Kidney (tissue), 14 donors: ENCODE measurements around the gene BCAS3. TPM values are rescaled to one million over a fixed set of nuclear protein-coding genes. Genes with fewer than 3 reads are reported as not detected.

Experiments
- DNase-seq, 5 donors: peaks; one replicate each; pipeline ENCODE4 v3.0.0-alpha.2; 2013 to 2020
- FAIRE-seq: peaks from 2 replicates; lab custom pipeline; 2012; peaks lifted over from hg19 to GRCh38; lab: Jason Lieb, UNC
- H3K27ac ChIP-seq, 2 donors: one replicate each; pipeline ENCODE4 v1.7.0; 2013; ENCODE audit warnings: low read depth in 2 of 2, low read length in 2 of 2, inconsistent platforms in 1 of 2
- H3K27me3 ChIP-seq: one replicate; pipeline ENCODE4 v1.7.1; 2013; ENCODE audit warnings: low read length, inconsistent platforms; ENCODE audit not compliant: control insufficient read depth, insufficient read depth
- H3K36me3 ChIP-seq, 3 donors: one replicate each; pipeline versions ENCODE4 v1.7.0 to v1.7.1; 2013; ENCODE audit warnings: low read length in 3 of 3, control low read depth in 1 of 3, inconsistent platforms in 1 of 3; ENCODE audit not compliant: insufficient read depth in 3 of 3, control insufficient read depth in 2 of 3
- H3K4me1 ChIP-seq, 3 donors: one replicate each; pipeline versions ENCODE4 v1.7.0 to v1.7.1; 2013; ENCODE audit warnings: low read length in 3 of 3, inconsistent platforms in 1 of 3, low read depth in 1 of 3; ENCODE audit not compliant: control insufficient read depth in 2 of 3, insufficient read depth in 2 of 3
- H3K4me3 ChIP-seq, 3 donors: one replicate each; pipeline versions ENCODE4 v1.7.0 to v1.8.1; 2013; ENCODE audit warnings: low read length in 3 of 3, control low read depth in 1 of 3, inconsistent platforms in 1 of 3
- H3K9ac ChIP-seq, 3 donors: one replicate each; pipeline versions ENCODE4 v1.7.0 to v1.7.1; 2013; ENCODE audit warnings: low read length in 3 of 3, control low read depth in 1 of 3, inconsistent platforms in 1 of 3
- H3K9me3 ChIP-seq, 3 donors: one replicate each; pipeline versions ENCODE4 v1.7.0 to v1.7.1; 2013; ENCODE audit warnings: low read length in 3 of 3, control low read depth in 1 of 3, inconsistent platforms in 1 of 3; ENCODE audit not compliant: control insufficient read depth in 2 of 3, insufficient read depth in 1 of 3
- CTCF ChIP-seq: IDR thresholded peaks from 3 replicates; pipeline ENCODE4 v1.5.1; 2012; ENCODE audit warnings: mild to moderate bottlenecking, moderate library complexity, borderline replicate concordance; ENCODE audit not compliant: insufficient read depth; ENCODE audit errors: extremely low read depth
- intact Hi-C: fragments of 100-400 bp; cut with DNase I; formaldehyde crosslinking; loops from one replicate; pipeline ENCODE4 v1.11.1; 2022
- polyA plus RNA-seq: library from polyadenylated mRNA; stranded (reverse); fragments of 350-450 nt; fragmentation: Illumina TruSeq; extraction: RNeasy Lipid Tissue Mini Kit (QIAGEN cat#74804); gene quantifications from one replicate; pipeline ENCODE4 v1.2.3, GENCODE V29; 2014; ENCODE audit warnings: low read depth, low replicate concordance; ENCODE audit not compliant: insufficient read depth
- total RNA-seq: library from RNA; stranded (reverse); fragmentation: NEBNext Ultra II Directional; extraction: Animal tissue kit (Norgen Biotek cat#: 25700); gene quantifications from one replicate; pipeline ENCODE4 v1.2.1, GENCODE V29; 2021
- donor health status: control.
- donor health status: control.
- donor health status: control.
- donor health status: control.
- donor health status: control.
- donor health status: DM: yes; HTN: yes; CAD: no.
- donor health status: Normal renal cell carcinoma (clear cell type).

Gene BCAS3
- total and polyA plus RNA-seq, 2 donors from 2014 or later: 18.3 to 44.1 TPM

GRCh38 chr17:60905709-60906108 lies 228.1 kb downstream of the BCAS3 start:
- Histone ChIP-seq H3K36me3 (no peaks in the 10 kb centered on the region), H3K27ac (no peak overlapping the region), H3K9ac (no peak overlapping the region), H3K4me3 (no peak overlapping the region), H3K9me3 (no peaks in the 10 kb centered on the region), H3K4me1 (no peaks in the 10 kb centered on the region), H3K27me3 (no peaks in the 10 kb centered on the region)
- TF ChIP-seq CTCF: no peak
- intact Hi-C loops: no loop called here
- FAIRE-seq (no peak), DNase-seq (no peak)

GRCh38 chr17:60908324-60908723 lies 230.7 kb downstream of the BCAS3 start:
- intact Hi-C loops: no loop called here
- Histone ChIP-seq H3K4me3 (no peak overlapping the region), H3K36me3 (no peaks in the 10 kb centered on the region)

GRCh38 chr17:60909405-60909804 lies 231.8 kb downstream of the BCAS3 start:
- Histone ChIP-seq H3K36me3 (no peaks in the 10 kb centered on the region), H3K9me3 (no peaks in the 10 kb centered on the region), H3K4me3 (no peak overlapping the region), H3K27ac (no peak overlapping the region), H3K4me1 (no peaks in the 10 kb centered on the region), H3K9ac (no peak overlapping the region), H3K27me3 (no peaks in the 10 kb centered on the region)
- FAIRE-seq (peak; percentile 11), DNase-seq (no peak)
- no peak for TF ChIP-seq CTCF
- intact Hi-C loops: no loop called here

More at GRCh38 chr17:60908324-60908723, 230.7 kb downstream of the BCAS3 start:
- Histone ChIP-seq H3K9ac (no peak overlapping the region), H3K27ac (no peak overlapping the region), H3K9me3 (no peaks in the 10 kb centered on the region), H3K27me3 (no peaks in the 10 kb centered on the region), H3K4me1 (no peaks in the 10 kb centered on the region)
- no peak for TF ChIP-seq CTCF
- FAIRE-seq (no peak), DNase-seq (peak in 1 of 5 donors; percentile 2)

- Histone ChIP-seq H3K9ac (no peak overlapping the region), H3K36me3 (no peaks in the 10 kb centered on the region), H3K27ac (no peak overlapping the region), H3K9me3 (no peaks in the 10 kb centered on the region), H3K27me3 (no peaks in the 10 kb centered on the region), H3K4me3 (no peak overlapping the region), H3K4me1 (no peaks in the 10 kb centered on the region)
- intact Hi-C loops: no loop called here
- no peak for FAIRE-seq
- TF ChIP-seq CTCF: no peak
- DNase-seq: no peak
Observed at GRCh38 chr17:60910415-60910814, 232.8 kb downstream of the BCAS3 start.
